SK-N-SH (cell line): Measurements from ENCODE around the gene ZNF217.
"Not testable (repeated sequence)": the region's sequence is repeated elsewhere in the genome, so short reads cannot be mapped to it uniquely, and the experiment has no call there.

Source experiments
- CHD2 ChIP-seq: fragments of 150-350 bp; IDR thresholded peaks from 2 replicates; pipeline ENCODE4 v1.6.1; 2018; ENCODE audit warnings: low read length; ENCODE audit not compliant: partially characterized antibody
- CTCF ChIP-seq: fragments of 200-600 bp; sonication (generic); IDR thresholded peaks from 2 replicates; pipeline ENCODE4 v1.6.1; 2017; ENCODE audit warnings: antibody characterized with exemption, mild to moderate bottlenecking, moderate library complexity
- EP300 ChIP-seq, 2 experiments: IDR thresholded peaks; 2 replicates each; pipeline versions ENCODE4 v1.4.0 to v1.6.1; 2012; ENCODE audit warnings: borderline replicate concordance in 1 of 2, low read depth in 1 of 2, low read length in 1 of 2
- GATA2 ChIP-seq: sonication (generic); formaldehyde crosslinking; IDR thresholded peaks from 2 replicates; pipeline ENCODE4 v1.5.0; 2020; ENCODE audit warnings: mild to moderate bottlenecking, missing genetic modification reagents
- RAD21 ChIP-seq: IDR thresholded peaks from 2 replicates; pipeline ENCODE4 v1.6.1; 2012; ENCODE audit warnings: mild to moderate bottlenecking, low read length
- REST ChIP-seq: IDR thresholded peaks from 2 replicates; pipeline ENCODE4 v1.6.1; 2012; ENCODE audit warnings: mild to moderate bottlenecking, low read depth, low read length, moderate library complexity
- RXRA ChIP-seq: IDR thresholded peaks from 2 replicates; pipeline ENCODE4 v1.4.0; 2012; ENCODE audit warnings: low read depth, mild to moderate bottlenecking, borderline replicate concordance
- TAF1 ChIP-seq: IDR thresholded peaks from 2 replicates; pipeline ENCODE4 v1.6.1; 2012; ENCODE audit warnings: low read depth, mild to moderate bottlenecking, low read length, moderate library complexity, borderline replicate concordance
- USF1 ChIP-seq: IDR thresholded peaks from 2 replicates; pipeline ENCODE4 v1.4.0; 2012; ENCODE audit warnings: low read depth, borderline replicate concordance
- USF2 ChIP-seq: fragments of 150-350 bp; IDR thresholded peaks from 2 replicates; pipeline ENCODE4 v1.6.1; 2017; ENCODE audit warnings: antibody characterized with exemption, low read length, low read depth, borderline replicate concordance

- TF ChIP-seq GATA2 (CRISPR knock-in tag); USF2; EP300 (IDR thresholded peaks at IDR 0.05; ENCODE audit: borderline replicate concordance in 1 of 2, low read depth in 1 of 2, low read length in 1 of 2); CTCF; RAD21; RXRA; TAF1; USF1; REST; CHD2: not testable (repeated sequence)
Measured at GRCh38 chr20:53562104-53562764, 31.4 kb downstream of the ZNF217 start.
